DMS153 treated with DMSO at 0.1 percent for 48 hours (cell line): ENCODE results near the gene CIZ1.

Experiments used
- DNase-seq: peaks from one replicate; lab custom pipeline; 2025; ENCODE audit not compliant: unreplicated experiment; lab: John Stamatoyannopoulos, UW

CIZ1 gene

GRCh38 chr9:128128836-128129590 is 62.4 kb downstream of the CIZ1 start:
- no peak for DNase-seq

- DNase-seq = peak; percentile 79
Observed at GRCh38 chr9:128127990-128128835, 63.2 kb downstream of the CIZ1 start.

GRCh38 chr9:128127568-128127989 is 63.8 kb downstream of the CIZ1 start, which contains the start of gene PTGES2:
Gene PTGES2, minus strand, starts transcription at chr9:128127729. Its CDS starts 12 bp downstream, at chr9:128127717.
- peak; percentile 73 for DNase-seq

- DNase-seq = no peak
Observed at GRCh38 chr9:128125580-128126354, 65.6 kb downstream of the CIZ1 start.

DNA sequence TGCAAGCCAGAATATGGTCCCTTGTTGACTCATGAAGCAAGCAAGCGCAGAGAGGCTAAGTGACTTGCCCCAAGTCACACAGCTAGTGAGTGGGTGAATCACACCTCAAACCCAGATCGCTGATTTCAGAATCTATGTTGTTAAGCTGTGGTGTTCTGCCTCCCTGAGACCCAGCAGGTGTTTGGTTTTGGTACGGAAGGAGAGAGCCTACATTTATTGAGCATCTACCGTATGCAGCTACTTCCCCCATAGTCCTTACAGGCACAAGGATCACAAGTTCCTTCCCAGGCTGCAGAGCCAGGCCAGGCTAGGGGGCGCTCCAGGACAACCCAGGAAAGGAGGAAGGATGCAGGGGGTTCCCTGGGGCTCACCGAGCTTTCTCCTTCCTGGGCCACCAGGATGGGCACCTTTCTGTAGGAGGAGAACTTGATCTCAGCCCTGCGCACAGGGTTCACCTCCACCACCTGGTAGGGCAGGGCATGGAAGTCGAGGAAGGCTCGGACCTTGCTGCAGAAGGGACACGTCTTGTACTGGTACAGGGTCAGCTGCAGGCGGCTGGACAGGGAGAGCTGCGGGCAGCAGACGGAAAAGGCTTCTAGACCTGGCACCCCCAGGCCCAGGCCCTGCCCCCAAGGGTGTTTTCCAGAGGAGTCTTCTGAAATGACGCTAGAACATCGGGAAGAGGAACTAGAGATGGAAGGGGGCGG is 66.3 kb downstream of the CIZ1 start:
- no peak for DNase-seq

- no peak for DNase-seq
Observed at GRCh38 chr9:128124451-128124850, 66.9 kb downstream of the CIZ1 start.

DNA sequence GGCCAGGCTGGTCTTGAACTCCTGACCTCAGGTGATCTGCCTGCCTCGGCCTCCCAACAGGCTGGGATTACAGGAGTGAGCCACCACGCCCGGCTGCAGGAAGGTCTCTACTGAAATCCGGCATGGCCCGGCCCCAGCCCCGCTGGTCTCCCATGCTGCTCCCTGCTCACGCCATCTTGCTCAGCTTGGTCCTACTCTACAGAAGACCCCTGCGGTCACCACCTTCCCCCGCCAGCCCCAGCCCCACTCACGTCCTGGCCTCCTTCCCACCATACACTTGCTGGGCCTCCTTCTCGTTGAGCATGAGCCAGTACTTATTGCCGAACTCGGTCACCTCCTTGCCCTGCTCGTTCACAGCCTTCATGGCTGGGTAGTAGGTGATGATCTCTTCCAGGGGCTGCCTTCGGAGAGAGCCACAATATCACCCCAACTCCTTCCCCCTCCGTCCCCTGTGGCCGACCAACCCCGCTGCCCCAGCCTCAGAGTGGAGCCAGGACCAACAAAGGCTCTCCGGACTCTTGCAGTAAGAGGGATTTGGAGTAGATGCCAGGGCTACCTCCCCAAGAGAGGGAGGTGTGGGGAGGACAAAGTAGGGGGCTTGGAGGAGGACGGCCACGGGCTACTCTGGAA is 67.8 kb downstream of the CIZ1 start:
- no peak for DNase-seq

DNA sequence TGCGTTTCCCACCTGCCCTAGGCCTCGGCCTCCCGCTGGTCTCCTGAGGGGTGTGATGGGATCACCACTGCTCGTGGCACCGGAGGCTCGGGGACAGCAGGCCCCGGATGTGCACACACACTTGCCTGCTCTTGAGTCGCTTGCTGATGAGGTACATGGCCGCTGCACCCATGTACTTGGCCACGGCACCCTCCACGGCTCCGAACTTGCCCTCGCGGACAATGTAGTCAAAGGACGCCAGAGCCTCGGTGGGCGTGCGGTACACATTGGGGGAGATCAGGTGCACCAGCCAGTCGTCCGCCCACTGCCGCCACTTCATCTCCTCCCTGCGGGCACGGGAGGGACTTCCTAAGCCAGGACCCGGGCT is 68.6 kb downstream of the CIZ1 start:
- DNase-seq = no peak

DNA sequence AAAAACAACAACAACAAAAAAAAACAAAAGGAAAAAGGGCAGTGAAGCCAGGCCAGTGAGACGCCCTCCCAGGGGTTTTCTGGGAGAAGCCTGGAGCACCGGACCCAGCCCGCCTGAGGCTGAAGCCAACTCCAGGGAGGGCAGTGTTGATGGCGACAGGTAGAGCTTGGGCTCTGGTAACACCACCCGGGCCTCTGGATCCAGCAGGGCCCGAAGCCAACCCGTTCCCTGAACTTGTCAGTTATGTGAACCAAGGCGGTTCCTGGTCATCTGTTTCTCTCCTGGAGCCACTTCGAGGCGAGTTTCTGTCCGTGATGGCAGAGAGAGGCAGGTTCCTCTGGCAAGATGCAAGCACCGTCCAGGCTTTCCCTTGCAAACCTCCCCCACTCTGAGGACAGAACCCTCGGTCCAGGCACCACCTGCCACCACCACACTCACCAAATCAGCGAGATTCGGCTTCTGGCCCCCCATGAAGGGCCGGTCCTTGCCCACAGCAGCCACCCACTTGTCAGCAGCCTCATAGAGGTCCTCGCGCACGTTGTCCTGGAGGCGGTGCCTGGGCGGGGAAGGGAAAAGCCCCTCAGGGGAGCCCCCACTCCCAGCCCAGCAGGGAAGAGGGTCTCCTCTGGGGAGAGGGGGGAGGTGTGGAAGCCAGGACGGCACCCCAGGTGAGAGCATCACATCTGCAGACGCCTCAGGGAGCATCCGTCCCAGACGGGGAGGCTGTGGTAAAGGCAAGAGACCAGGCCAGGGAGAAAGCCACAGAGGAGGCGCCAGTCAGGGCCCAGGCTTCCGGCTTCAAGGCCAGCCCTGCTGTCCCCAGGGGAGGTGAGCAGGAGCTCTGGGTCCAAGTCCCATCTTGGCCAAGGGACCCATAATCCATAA is 69.2 kb downstream of the CIZ1 start:
- no peak for DNase-seq

DNA sequence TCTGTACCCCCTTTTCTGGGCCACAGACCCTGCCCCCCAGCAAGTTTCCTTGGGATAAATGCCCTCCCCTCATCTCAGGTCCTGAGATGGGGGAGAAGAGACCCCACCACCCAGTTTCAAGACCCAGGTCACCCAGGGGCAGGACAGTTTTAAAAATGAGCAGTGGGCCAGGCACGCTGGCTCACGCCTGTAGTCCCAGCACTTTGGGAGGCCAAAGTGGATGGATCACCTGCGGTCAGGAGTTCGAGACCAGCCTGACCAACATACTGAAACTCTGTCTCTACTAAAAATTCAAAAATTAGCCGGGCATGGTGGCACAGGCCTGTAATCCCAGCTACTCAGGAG is 69.9 kb downstream of the CIZ1 start:
- DNase-seq = no peak

DNA sequence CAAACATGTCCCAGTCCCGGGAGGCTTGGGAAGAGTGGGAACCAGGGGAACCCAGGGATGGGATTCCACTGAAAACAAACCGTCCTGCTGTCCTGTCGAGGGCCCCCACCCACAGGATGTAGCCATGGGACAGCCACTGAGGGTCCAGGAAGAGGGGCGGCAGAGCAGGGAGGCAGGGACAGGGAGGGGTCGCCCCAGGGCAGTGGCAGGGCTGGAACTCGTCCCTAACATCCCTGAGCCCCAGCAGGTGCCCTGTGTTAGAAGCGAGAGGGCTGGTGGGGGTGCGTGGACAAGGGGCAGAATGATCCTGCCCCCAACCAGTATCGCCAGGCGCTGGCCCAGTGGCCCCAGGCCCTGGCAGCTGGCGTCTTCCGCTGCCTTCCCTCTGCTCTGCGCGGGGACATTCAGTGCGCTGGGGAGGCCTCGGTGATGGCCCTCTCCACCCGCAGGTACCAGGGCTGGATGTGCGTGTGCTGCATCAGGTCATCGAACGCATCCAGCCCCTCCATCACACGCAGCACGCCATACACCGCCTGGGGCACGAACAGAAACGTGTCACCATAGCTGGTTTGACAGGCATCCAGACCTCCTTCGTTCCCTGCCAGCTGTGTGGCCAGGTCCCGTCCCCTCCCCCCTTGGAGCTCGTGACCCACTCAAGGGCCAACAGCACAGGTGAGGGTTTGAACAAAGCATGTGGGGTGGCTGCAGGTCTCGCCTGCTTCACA is 70.5 kb downstream of the CIZ1 start:
- DNase-seq = no peak

DNA sequence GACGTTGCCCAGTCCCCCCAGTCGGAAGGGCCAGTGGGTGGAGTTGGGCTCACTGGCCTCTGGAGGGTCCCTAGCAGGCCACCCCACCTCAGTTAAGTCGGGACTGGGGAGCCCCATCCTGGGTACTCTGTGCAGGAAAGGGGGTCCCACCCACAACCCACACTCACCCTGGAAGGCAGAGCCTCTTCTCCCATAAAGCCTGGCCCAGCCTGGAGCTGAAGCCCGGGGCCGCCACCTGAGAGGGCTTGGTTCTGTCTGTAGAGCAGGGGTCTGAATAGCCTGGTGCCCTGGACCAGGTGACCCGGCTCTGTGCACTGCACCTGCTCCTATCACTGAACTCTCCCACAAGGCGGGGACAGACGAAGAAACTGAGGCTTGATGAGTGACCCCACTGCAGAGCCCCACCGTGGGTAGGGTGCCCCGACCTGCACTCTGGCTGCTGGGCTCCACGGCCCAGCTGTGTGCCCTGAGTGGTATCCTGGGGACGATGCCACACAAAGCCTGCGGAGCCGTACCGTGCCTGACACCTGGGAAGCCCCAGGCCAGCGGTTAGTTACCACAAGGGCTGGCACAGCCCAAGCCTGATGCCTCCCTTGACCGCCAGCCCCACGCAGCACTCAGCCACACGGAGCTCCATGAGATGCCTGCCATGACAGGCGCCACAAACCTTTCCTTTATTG is 71.2 kb downstream of the CIZ1 start:
- no peak for DNase-seq

DNA sequence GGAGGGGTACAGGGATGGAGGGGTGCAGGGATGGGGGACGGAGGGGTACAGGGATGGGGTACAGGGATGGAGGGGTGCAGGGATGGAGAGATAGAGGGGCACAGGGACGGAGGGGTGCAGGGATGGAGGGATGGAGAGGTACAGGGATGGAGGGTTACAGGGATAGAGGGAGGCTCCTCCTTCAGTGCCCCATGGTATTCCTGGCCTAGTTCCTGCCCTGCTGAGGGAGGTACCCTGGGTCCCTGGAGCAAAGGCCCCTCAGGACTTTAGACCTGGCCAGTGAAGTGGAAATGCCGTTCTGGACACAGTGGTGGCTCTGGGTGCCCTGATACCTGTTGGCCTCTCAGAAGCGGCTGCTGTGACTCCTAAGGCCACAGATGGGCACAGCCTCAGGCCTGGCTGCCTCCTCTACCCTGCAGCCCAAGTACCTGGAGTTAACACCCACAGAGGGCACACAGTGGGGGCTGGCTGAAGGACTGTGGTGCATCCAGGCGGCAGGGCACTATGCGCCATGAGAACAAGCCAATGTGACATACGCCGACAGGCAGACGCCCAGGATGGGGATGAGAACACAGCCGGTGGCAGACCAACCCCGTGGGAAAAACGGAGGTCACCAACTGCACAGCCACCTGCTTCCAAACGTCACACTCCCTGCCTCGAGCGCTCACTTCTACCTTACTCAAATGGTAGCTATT is 72.3 kb downstream of the CIZ1 start:
- no peak for DNase-seq

- no peak for DNase-seq
Observed at GRCh38 chr9:128118472-128118857, 72.9 kb downstream of the CIZ1 start.

GRCh38 chr9:128117613-128118471 is 73.5 kb downstream of the CIZ1 start:
- peak; percentile 83 for DNase-seq

DNA sequence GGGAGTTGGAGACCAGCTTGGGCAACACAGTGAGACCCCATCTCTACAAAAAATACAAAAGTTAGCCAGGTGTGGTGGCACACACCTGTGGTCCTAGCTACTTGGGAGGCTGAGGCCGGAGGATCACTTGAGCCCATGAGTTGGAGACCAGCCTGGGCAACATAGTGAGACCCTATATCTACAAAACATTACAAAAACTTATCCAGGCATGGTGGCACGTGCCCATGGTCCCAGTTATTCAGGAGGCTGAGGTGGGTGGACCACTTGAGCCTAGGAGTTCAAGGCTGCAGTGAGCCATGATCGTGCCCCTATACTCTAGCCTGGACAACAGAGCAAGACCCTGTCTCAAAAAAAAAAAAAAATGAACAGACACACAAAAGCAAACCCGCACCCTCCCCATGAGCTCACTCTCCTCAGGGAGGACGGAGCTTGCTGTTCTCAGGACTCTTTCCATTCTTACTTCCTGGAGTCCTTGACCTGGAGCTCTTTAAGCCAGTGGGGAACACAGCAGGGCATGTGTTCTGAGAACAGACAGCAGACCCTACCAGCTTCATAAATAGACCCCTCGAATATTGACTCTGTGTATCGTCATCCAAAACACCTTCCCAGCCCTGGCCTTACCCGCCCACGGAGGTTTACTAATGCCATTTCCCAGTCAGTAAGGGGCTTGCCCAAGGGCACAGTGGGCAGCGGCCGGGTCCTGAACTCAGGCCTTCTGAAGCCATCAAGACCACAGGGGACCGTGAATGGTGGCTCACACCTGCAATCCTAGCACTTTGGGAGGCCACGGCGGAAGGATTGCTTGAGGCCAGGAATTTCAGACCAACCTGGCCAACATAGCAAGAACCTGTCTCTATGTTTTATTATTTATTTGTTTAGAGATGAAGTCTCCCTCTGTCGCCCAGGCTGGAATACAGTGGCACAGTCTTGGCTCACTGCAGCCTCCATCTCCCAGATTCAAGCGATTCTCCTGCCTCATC is 75.0 kb downstream of the CIZ1 start:
- no peak for DNase-seq
